Liver (tissue), 9 donors: Measurements from ENCODE around the gene CCDC152. TPM values are rescaled to one million over a fixed set of nuclear protein-coding genes. Genes with fewer than 3 reads are reported as not detected.

ENCODE experiments used
- DNase-seq: peaks from one replicate; pipeline ENCODE4 v3.0.0-alpha.2; 2017; ENCODE audit warnings: low spot score
- H3K27ac ChIP-seq, 2 donors: one replicate each; pipeline ENCODE4 v1.7.0; 2013; ENCODE audit warnings: inconsistent platforms in 2 of 2, low read length in 2 of 2, control low read depth in 1 of 2, low read depth in 1 of 2, mild to moderate bottlenecking in 1 of 2
- H3K27me3 ChIP-seq, 4 donors: one replicate each; pipeline versions ENCODE4 v1.6.1 to v1.7.0; 2013; ENCODE audit warnings: low read length in 3 of 4, inconsistent platforms in 1 of 4, mild to moderate bottlenecking in 1 of 4, moderate library complexity in 1 of 4; ENCODE audit not compliant: control insufficient read depth in 4 of 4, insufficient read depth in 4 of 4
- H3K36me3 ChIP-seq, 4 donors: one replicate each; pipeline versions ENCODE4 v1.6.1 to v1.7.0; 2013; ENCODE audit warnings: low read length in 3 of 4, mild to moderate bottlenecking in 3 of 4, low read depth in 1 of 4, moderate library complexity in 1 of 4; ENCODE audit not compliant: control insufficient read depth in 4 of 4, insufficient read depth in 3 of 4
- H3K4me1 ChIP-seq, 4 donors: one replicate each; pipeline versions ENCODE4 v1.6.1 to v1.7.0; 2013; ENCODE audit warnings: low read length in 3 of 4, mild to moderate bottlenecking in 3 of 4, moderate library complexity in 1 of 4; ENCODE audit not compliant: control insufficient read depth in 4 of 4, insufficient read depth in 4 of 4
- H3K4me3 ChIP-seq, 3 donors: one replicate each; pipeline versions ENCODE4 v1.6.1 to v1.7.0; 2013; ENCODE audit warnings: low read length in 3 of 3, control low read depth in 1 of 3, low read depth in 1 of 3, mild to moderate bottlenecking in 1 of 3
- H3K9ac ChIP-seq, 2 donors: one replicate each; pipeline ENCODE4 v1.7.0; 2013; ENCODE audit warnings: low read length in 2 of 2, mild to moderate bottlenecking in 2 of 2, moderate library complexity in 2 of 2, control low read depth in 1 of 2, low read depth in 1 of 2
- H3K9me3 ChIP-seq, 4 donors: one replicate each; pipeline versions ENCODE4 v1.6.1 to v1.7.0; 2013; ENCODE audit warnings: low read length in 3 of 4; ENCODE audit not compliant: control insufficient read depth in 4 of 4
- ATF3 ChIP-seq: IDR thresholded peaks from 2 replicates; pipeline ENCODE4 v1.6.1; 2016; ENCODE audit warnings: antibody characterized with exemption
- CTCF ChIP-seq: fragments of 150-350 bp; IDR thresholded peaks from 2 replicates; pipeline ENCODE4 v1.5.1; 2017; ENCODE audit warnings: improper control_type of control experiment, low read depth, low read length; ENCODE audit not compliant: missing input control
- EGR1 ChIP-seq, 2 donors: IDR thresholded peaks; 2 replicates each; pipeline ENCODE4 v1.6.1; 2016 to 2018; ENCODE audit warnings: antibody characterized with exemption in 2 of 2, low read depth in 2 of 2
- FOXA1 ChIP-seq: IDR thresholded peaks from 2 replicates; pipeline ENCODE4 v1.6.1; 2016; ENCODE audit warnings: antibody characterized with exemption
- FOXA2 ChIP-seq: IDR thresholded peaks from 2 replicates; pipeline ENCODE4 v1.6.1; 2016; ENCODE audit warnings: antibody characterized with exemption
- GABPA ChIP-seq, 2 donors: IDR thresholded peaks in 1 of 2; conservative IDR thresholded peaks in 1 of 2; 2 replicates each; pipeline ENCODE4 v1.6.1; 2016; ENCODE audit warnings: antibody characterized with exemption in 2 of 2, mild to moderate bottlenecking in 1 of 2, moderate library complexity in 1 of 2
- HNF4A ChIP-seq, 2 donors: conservative IDR thresholded peaks; 2 replicates each; pipeline ENCODE4 v1.6.1; 2016; ENCODE audit warnings: antibody characterized with exemption in 2 of 2, mild to moderate bottlenecking in 2 of 2
- HNF4G ChIP-seq: IDR thresholded peaks from 2 replicates; pipeline ENCODE4 v1.6.1; 2016; ENCODE audit warnings: antibody characterized with exemption
- JUND ChIP-seq, 2 donors: IDR thresholded peaks; 2 replicates each; pipeline ENCODE4 v1.6.1; 2016; ENCODE audit warnings: antibody characterized with exemption in 2 of 2
- MAX ChIP-seq: IDR thresholded peaks from 2 replicates; pipeline ENCODE4 v1.6.1; 2016; ENCODE audit warnings: antibody characterized with exemption
- NR2F2 ChIP-seq: IDR thresholded peaks from 2 replicates; pipeline ENCODE4 v1.6.1; 2016; ENCODE audit warnings: antibody characterized with exemption
- RAD21 ChIP-seq, 2 donors: IDR thresholded peaks; 2 replicates each; pipeline ENCODE4 v1.6.1; 2016; ENCODE audit warnings: antibody characterized with exemption in 2 of 2, mild to moderate bottlenecking in 2 of 2
- REST ChIP-seq: IDR thresholded peaks from 2 replicates; pipeline ENCODE4 v1.6.1; 2016; ENCODE audit warnings: antibody characterized with exemption, mild to moderate bottlenecking
- RXRA ChIP-seq, 2 donors: IDR thresholded peaks; 2 replicates each; pipeline ENCODE4 v1.6.1; 2017 to 2018; ENCODE audit warnings: antibody characterized with exemption in 2 of 2, mild to moderate bottlenecking in 1 of 2
- SP1 ChIP-seq: IDR thresholded peaks from 2 replicates; pipeline ENCODE4 v1.6.1; 2018; ENCODE audit warnings: antibody characterized with exemption, mild to moderate bottlenecking
- TAF1 ChIP-seq: conservative IDR thresholded peaks from 2 replicates; pipeline ENCODE4 v1.6.1; 2016; ENCODE audit warnings: antibody characterized with exemption, mild to moderate bottlenecking
- YY1 ChIP-seq: IDR thresholded peaks from 2 replicates; pipeline ENCODE4 v1.6.1; 2016; ENCODE audit warnings: antibody characterized with exemption, mild to moderate bottlenecking
- WGBS: extraction: QIAGEN DNeasy Blood & Tissue Kit; methylation state at CpG from one replicate; pipeline ENCODE4 v1.1.7; 2013; 5-methylcytosine and 5-hydroxymethylcytosine counted together
- polyA plus RNA-seq, 2 donors: library from polyadenylated mRNA; stranded (reverse) in 1 of 2; unstranded in 1 of 2; fragments of 200-250 nt in 1 of 2; fragments of >200 nt in 1 of 2; fragmentation: Nextera tagmentation in 1 of 2; extraction: Ambion mirVana in 1 of 2; gene quantifications; one replicate each; pipeline versions ENCODE4 v1.2.1 to v1.2.3, GENCODE V29; 2013 to 2015
- total RNA-seq, 2 donors: library from RNA; depleted of rRNA; stranded (reverse); fragments of >200 nt; gene quantifications; one replicate each; pipeline ENCODE4 v1.2.3, GENCODE V29; 2014
- donor health status: healthy.
- donor health status: healthy.
- donor health status: healthy.
- donor health status: healthy.
- donor health status: healthy.

CCDC152 gene
- total and polyA plus RNA-seq, 4 donors, result 0.08 to 81.4 (median 3.3) TPM

- TF ChIP-seq CTCF, result no peak
- TF ChIP-seq YY1, result no peak
- TF ChIP-seq EGR1 (IDR thresholded peaks at IDR 0.05; ENCODE audit: low read depth in 2 of 2), result no peak
- no peak for TF ChIP-seq SP1
- no peak for TF ChIP-seq REST
- TF ChIP-seq ATF3, result no peak
- TF ChIP-seq TAF1, result no peak
- no peak for TF ChIP-seq GABPA (IDR thresholded peaks at IDR 0.05 in 1 of 2, conservative IDR thresholded peaks at IDR 0.05 in 1 of 2)
- TF ChIP-seq HNF4A (conservative IDR thresholded peaks at IDR 0.05), result no peak
- TF ChIP-seq RAD21 (IDR thresholded peaks at IDR 0.05), result no peak
- no peak for TF ChIP-seq RXRA (IDR thresholded peaks at IDR 0.05)
- TF ChIP-seq NR2F2, result no peak
- H3K27me3 ChIP-seq, result no peaks in the 10 kb centered on the region
- peak overlapping the region in 1 of 2 donors; percentile 27 for H3K9ac ChIP-seq
- no peak for DNase-seq
- H3K36me3 ChIP-seq, result peaks cover 11 to 62% (median 53%) of the 10 kb centered on the region in 4 donors
- H3K4me3 ChIP-seq, result no peak overlapping the region
- 85% methylated on average over 4 of the region's 4 CpGs for WGBS
- H3K4me1 ChIP-seq, result peaks cover 2 to 27% (median 15%) of the 10 kb centered on the region in 4 donors
- H3K27ac ChIP-seq, result no peak overlapping the region
- H3K9me3 ChIP-seq, result no peaks in the 10 kb centered on the region
Observed at GRCh38 chr5:42804717-42805339, 48.2 kb downstream of the CCDC152 start.

- Histone ChIP-seq H3K4me1 (peaks cover 2 to 27% (median 15%) of the 10 kb centered on the region in 4 donors), H3K9me3 (no peaks in the 10 kb centered on the region), H3K9ac (peak overlapping the region; percentile 36 to 49), H3K27me3 (no peaks in the 10 kb centered on the region), H3K27ac (peak overlapping the region in 1 of 2 donors; percentile 26), H3K4me3 (no peak overlapping the region), H3K36me3 (peaks cover 7 to 51% (median 43%) of the 10 kb centered on the region in 4 donors)
- WGBS, result 29% methylated on average over 2 of the region's 2 CpGs
- DNase-seq, result no peak
- no peak for TF ChIP-seq JUND (IDR thresholded peaks at IDR 0.05)
- TF ChIP-seq SP1, result no peak
- no peak for TF ChIP-seq FOXA1
- TF ChIP-seq HNF4A (conservative IDR thresholded peaks at IDR 0.05), result no peak
- no peak for TF ChIP-seq YY1
- TF ChIP-seq FOXA2, result no peak
- TF ChIP-seq RAD21 (IDR thresholded peaks at IDR 0.05), result no peak
- no peak for TF ChIP-seq RXRA (IDR thresholded peaks at IDR 0.05)
- no peak for TF ChIP-seq TAF1
- TF ChIP-seq ATF3, result no peak
- TF ChIP-seq MAX, result no peak
- no peak for TF ChIP-seq CTCF
- no peak for TF ChIP-seq GABPA (IDR thresholded peaks at IDR 0.05 in 1 of 2, conservative IDR thresholded peaks at IDR 0.05 in 1 of 2)
- no peak for TF ChIP-seq HNF4G
- no peak for TF ChIP-seq REST
Observed at GRCh38 chr5:42806004-42806700, 49.5 kb downstream of the CCDC152 start.
